ENCODE results near the gene OPRPN.

Gene OPRPN

GRCh38 chr4:70397580-70397979, at the start of gene OPRPN:
Gene OPRPN (plus strand): TSS chr4:70397940. CDS start chr4:70399286, 1,346 bp downstream.
- DNase-seq (ENCODE audit: low read depth, low spot score) = no peak

GRCh38 chr4:70356185-70356584, 41.6 kb upstream of the OPRPN start:
- no peak for DNase-seq (ENCODE audit: low read depth, low spot score)

- no peak for DNase-seq (ENCODE audit: low read depth, low spot score)
These were observed 38.6 kb upstream of the OPRPN start for GRCh38 chr4:70359115-70359661.

- DNase-seq (ENCODE audit: low read depth, low spot score) = no peak
These were observed 37.3 kb upstream of the OPRPN start, which contains the start of gene SMR3A for GRCh38 chr4:70360460-70360859. Gene SMR3A (plus strand): TSS chr4:70360760. CDS start chr4:70362116, 1,356 bp downstream.

GRCh38 chr4:70364002-70364401, 33.7 kb upstream of the OPRPN start:
- DNase-seq (ENCODE audit: low read depth, low spot score) = no peak

- no peak for DNase-seq (ENCODE audit: low read depth, low spot score)
These were observed 32.3 kb upstream of the OPRPN start for GRCh38 chr4:70365479-70365878.

- DNase-seq (ENCODE audit: low read depth, low spot score) = no peak
These were observed 29.9 kb upstream of the OPRPN start for GRCh38 chr4:70367813-70368212.

- no peak for DNase-seq (ENCODE audit: low read depth, low spot score)
These were observed 25.8 kb upstream of the OPRPN start for GRCh38 chr4:70371987-70372386.

- DNase-seq (ENCODE audit: low read depth, low spot score) = no peak
These were observed 25.0 kb upstream of the OPRPN start for GRCh38 chr4:70372760-70373159.

- DNase-seq (ENCODE audit: low read depth, low spot score) = no peak
These were observed 17.2 kb upstream of the OPRPN start for GRCh38 chr4:70380578-70380977.

GRCh38 chr4:70382691-70383181, 15.0 kb upstream of the OPRPN start, which contains the start of gene SMR3B:
Gene SMR3B (plus strand): TSS chr4:70383131. CDS start chr4:70384511, 1,380 bp downstream.
- DNase-seq (ENCODE audit: low read depth, low spot score) = no peak

GRCh38 chr4:70392057-70392776, 5.5 kb upstream of the OPRPN start:
- no peak for DNase-seq (ENCODE audit: low read depth, low spot score)

- DNase-seq (ENCODE audit: low read depth, low spot score) = no peak
These were observed 1.6 kb downstream of the OPRPN start for GRCh38 chr4:70399319-70399718.

- DNase-seq (ENCODE audit: low read depth, low spot score) = no peak
These were observed 5.0 kb downstream of the OPRPN start for GRCh38 chr4:70402762-70403161.

- no peak for DNase-seq (ENCODE audit: low read depth, low spot score)
These were observed 8.0 kb downstream of the OPRPN start for GRCh38 chr4:70405765-70406164.

GRCh38 chr4:70425306-70425705, 27.6 kb downstream of the OPRPN start:
- no peak for DNase-seq (ENCODE audit: low read depth, low spot score)

GRCh38 chr4:70426789-70427188, 29.0 kb downstream of the OPRPN start:
- no peak for DNase-seq (ENCODE audit: low read depth, low spot score)

GRCh38 chr4:70437197-70437596, 39.5 kb downstream of the OPRPN start:
- DNase-seq (ENCODE audit: low read depth, low spot score) = no peak

- no peak for DNase-seq (ENCODE audit: low read depth, low spot score)
These were observed 44.7 kb downstream of the OPRPN start for GRCh38 chr4:70442474-70442873.

GRCh38 chr4:70443329-70443728, 45.6 kb downstream of the OPRPN start:
- no peak for DNase-seq (ENCODE audit: low read depth, low spot score)

GRCh38 chr4:70449220-70449619, 51.5 kb downstream of the OPRPN start:
- no peak for DNase-seq (ENCODE audit: low read depth, low spot score)

- DNase-seq (ENCODE audit: low read depth, low spot score) = no peak
These were observed 55.2 kb downstream of the OPRPN start for GRCh38 chr4:70452946-70453345.
